NCI-H128 (cell line): ENCODE measurements around the gene ZCCHC14.
"Not testable (repeated sequence)": the region's sequence is repeated elsewhere in the genome, so short reads cannot be mapped to it uniquely, and the experiment has no call there.

Experiments used
- DNase-seq: peaks from one replicate; lab custom pipeline; 2025; ENCODE audit not compliant: unreplicated experiment; lab: John Stamatoyannopoulos, UW

ZCCHC14 gene

DNA sequence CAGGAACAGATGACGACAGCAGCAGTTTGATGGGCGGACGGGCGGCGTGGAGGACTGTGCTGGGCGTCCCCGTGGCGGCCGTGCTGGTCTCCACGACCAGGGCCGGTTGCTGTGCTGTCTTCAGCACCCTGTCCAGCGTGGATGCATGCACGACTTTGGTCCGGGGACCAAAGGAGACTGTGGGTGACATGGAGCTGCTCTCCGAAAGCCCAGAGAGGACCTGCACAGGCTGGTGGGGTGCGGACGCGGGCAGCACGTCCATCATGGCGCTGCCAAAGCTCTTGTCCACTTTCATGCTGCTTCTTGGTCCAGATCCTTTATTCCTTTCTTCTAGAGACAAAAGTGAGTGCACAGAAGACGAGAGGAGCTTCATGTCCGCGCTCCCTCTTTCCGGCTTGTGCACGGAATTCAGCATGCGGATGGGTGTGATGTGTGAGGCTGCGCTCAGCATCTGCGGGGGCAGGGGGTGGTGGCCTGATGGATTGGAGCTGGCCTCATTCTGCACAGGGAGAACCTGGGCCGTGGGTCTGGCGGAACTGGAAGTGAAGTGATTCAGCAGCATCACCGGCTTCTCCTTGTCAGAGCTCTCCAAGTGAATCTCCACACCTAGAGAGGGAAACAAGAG lies 80.3 kb downstream of the ZCCHC14 start:
- DNase-seq = no peak

DNA sequence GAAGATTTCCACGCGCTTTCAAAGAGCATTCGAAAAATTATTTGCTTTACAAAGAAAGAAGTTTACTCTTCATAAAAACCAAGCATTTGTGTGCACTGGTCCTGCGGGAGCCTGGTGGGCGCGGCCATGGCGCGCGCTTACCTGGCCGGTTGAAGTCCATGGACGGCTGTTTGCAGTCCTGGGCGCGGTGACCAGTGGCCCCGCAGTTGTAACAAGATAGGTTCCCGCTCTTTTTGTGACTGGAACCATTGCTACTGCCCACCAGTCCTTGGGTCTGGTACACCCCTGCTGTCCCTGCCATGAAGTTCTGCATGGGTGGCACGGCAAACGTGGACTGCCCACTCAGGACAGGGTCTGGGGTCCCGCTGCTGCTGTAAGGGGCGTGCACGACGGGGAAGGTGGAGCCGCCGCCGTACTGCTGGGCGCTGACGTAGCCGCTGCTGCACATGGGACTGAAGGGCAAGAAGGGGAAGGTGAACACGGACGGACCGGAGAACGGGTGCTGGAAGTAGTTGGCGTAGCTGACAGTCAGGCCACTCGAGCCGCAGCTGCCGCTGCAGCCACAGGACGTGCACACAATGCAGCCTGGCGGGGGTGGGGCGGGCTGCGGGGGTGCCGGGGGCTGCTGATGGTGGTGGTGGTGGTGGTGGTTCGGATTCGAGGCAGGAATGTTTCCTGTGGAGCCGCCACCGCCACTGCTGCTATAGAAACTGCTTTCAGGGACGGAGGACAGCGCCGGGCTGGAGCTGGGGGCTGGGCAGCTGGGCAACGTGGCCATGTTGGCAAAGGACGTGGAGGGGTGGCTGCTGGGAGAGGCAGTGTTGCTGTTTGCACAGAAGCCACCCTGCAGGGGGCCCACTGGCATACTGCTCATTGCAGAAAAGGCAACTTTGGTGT lies 81.2 kb downstream of the ZCCHC14 start:
- DNase-seq = no peak

DNA sequence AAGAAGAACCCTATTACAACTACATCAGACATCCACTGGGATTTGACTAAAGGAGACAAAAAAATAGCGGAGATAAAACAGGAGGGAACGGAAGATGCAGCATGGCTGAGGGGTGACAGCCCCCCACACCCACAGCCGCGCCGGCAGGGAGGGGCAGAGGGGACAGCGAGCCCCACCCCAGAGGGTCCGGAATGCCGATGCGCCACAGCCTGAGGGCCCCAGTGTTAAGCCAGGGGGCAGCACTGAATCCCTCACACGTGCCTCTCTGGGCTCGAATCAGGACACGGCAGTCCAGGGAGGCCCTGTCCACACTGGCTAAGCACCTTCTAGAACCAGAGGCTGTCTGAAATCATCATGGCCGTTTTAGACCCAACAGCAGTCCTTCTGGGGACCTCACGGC lies 81.9 kb downstream of the ZCCHC14 start:
- no peak for DNase-seq

DNA sequence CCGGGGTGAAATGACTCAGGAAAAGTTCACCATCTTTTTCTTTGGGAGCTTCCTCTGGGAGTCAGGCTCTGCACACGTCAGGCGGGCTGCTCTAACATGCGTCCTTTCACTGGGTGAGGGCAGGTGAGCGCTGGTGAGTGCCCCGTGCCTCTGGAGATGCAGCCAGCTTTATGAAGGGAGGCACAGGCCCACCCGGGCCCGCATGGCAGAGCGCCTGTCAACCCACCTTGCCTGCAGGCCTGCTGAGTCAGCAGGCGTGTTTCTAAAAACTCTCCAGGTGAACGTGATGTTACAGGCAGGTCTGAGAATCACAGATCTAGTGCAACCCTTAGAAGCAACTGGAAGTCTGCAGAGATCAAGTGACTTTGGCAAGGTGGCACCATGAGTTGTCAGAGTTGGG lies 82.3 kb downstream of the ZCCHC14 start:
- no peak for DNase-seq

DNA sequence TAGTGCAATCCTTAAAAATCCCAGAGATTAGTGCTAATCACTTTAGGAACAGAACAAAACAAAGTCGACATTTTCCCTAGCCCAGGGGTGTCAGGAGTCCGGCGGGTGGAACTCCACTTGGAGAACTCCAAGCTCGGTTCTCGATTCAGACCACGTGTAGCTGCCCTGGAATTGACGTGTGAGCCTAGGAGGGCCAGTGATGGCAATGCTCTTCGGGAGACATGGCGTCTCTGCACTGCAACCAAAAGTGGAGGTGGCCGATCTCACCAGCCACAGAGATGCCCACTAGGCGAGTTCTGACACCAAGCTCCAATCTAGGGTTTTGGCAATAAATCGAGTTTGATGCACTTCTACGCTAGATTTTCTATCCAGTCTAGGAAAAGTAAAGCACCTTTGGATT lies 83.0 kb downstream of the ZCCHC14 start:
- DNase-seq = no peak

DNA sequence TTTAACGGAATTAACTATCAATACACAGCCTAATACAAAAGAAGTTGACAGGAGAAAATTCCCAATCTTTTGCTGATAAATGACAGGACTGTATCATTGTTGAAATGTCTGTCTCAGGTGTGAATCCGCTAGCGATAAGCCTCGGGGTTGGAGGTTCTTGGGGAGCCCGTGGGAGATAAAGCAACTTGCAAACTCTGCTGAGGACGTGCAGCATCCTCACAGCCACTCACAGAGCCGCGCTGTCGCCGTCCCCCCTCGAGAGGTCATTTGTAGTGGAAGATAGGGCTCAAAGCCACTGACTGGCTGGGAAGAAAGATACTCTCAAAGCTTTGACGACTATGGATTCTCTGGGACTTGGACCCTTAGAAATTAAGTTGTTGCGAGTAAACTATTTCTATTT lies 83.7 kb downstream of the ZCCHC14 start:
- no peak for DNase-seq

DNA sequence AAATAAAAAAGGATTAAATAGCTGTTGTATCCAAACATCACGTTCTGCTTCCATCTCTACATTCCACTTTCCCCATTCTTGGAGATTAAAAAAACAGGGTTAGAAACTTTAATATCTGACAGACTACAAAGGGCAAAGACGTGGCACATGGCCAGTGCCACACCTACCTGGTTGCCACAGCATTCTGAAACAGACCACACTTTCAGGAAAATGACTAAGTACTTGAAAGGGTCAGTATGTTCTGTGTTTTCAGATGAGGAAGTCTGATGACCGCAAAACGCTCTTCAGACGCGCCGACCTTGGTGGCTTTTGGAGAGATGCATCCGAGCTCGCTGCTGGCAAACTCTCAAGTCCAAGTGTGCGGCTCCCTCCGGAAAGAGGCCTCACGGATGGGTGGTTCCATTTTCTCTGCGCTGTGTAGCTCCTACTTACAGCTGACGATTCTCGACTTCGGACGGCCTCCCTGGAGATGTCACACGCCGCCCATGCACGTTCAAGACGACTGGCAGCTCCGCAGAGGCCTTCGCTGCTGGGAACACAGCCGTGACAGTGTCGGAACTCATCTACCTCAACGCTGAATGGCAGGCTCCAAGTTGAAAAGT lies 85.2 kb downstream of the ZCCHC14 start:
- DNase-seq = no peak

DNA sequence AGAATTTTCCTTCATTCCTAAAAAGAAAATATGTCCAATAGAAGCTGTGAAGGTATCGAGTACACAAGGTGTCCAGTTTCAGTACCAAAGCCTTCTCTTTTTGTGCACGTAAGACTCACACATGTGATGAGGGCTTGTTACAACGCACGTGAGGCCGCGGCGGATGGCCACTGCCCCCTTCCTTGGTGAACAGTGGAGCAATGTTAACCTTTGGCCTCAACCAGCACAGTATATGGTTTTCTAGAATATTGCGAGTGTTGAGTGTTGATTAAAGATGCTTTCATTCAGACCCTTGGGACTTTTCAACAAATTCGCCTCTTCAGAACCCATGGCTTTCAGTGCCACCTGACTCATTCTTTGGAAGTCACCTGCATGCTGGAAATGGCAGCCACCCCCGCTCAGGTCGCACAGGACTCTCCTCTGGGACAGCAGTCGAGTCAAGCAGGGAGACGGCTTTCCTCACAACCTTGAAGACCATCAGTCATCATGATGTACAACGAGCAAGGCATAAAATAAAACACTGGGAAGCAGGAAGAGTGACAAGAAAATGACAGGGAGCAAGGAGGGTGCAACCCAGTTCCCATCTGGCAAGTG lies 86.2 kb downstream of the ZCCHC14 start:
- DNase-seq = no peak

DNA sequence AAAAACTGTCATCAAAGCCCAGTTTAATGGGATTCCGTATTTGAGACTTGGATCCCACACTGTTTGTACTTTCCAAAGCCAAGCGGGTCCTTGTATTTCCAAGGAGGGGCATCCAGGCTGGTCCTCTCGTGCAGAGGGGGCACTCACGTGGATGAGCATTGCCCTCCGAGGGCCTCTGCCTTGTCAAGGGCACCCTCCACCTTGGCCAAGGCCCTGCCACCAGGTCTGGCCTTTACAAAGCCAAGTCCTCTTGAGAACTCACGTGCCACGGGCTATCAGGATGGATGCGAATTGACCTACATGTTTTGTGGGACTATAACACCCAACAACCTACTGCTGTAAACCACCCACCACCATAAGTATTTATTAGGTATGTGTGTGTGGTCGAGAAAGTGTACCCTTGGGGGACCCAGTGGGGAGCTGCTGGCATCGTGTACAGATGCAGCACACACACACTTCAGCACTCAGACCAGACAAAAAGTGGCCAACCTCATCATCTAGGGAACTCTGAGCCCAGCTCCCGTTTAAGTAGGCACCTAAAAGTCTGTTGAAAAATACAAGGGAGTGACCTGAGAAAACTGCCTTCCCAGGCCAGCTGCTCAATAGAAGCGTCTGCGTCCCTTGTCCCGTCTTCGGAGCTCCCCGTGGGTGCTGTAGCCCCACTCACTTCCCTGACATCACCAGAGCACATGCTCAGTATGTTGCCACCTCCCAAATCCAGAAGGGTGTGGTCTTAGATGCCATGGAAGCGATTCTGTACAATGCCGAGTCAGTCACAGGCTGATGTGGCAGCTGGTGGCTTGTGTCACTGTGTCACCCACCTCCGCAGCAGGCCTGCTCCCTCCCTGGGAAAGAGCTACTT lies 87.8 kb downstream of the ZCCHC14 start:
- DNase-seq = no peak

DNA sequence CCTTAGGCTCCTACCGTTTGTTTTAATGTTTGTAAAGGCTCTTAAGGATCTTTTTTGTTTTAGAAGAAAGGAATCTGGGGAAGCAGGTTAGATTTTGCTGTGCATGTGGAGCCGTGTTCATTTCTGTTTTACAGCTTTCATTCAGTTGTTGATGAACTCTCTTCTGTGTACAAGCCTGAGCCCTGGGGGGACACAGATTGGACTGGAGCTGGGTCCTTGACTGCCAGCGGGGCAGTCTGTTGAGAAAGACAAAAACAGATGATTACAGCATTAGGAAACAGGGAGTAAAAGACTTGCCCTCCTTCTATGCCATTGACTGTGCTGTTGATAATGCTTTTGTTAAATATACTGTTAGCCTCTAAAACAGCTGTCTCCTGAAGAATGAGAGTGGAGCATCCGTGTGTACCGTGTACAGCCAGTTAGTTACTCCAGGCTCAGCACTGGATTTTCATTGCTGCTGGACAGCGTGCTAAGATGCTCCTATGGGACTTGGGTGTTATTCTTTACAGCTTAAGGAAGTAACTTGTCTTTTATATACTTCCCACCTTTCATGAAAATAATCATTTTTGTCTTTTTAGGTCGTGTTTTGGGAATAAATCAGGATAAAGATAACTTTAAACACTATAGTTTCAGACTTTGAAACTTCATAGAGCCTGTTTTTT lies 97.5 kb downstream of the ZCCHC14 start:
- no peak for DNase-seq

DNA sequence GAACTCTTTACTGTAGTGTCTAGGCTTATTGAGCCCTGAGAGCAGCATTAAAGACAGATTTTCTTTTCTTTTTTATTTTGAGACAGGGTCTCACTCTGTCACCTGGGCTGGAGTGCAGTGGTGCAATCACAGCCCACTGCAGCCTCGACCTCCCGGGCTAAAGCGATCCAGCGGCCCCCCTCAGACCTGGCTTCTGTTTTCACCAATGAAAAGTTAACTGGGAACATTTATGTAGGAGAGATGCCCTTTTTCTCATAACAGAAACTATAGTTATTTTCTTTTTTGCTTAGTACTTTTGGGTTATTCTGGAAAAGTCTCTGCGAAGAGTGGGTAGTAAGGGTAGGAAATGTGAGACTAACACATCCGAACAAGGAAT lies 99.2 kb downstream of the ZCCHC14 start:
- no peak for DNase-seq

DNA sequence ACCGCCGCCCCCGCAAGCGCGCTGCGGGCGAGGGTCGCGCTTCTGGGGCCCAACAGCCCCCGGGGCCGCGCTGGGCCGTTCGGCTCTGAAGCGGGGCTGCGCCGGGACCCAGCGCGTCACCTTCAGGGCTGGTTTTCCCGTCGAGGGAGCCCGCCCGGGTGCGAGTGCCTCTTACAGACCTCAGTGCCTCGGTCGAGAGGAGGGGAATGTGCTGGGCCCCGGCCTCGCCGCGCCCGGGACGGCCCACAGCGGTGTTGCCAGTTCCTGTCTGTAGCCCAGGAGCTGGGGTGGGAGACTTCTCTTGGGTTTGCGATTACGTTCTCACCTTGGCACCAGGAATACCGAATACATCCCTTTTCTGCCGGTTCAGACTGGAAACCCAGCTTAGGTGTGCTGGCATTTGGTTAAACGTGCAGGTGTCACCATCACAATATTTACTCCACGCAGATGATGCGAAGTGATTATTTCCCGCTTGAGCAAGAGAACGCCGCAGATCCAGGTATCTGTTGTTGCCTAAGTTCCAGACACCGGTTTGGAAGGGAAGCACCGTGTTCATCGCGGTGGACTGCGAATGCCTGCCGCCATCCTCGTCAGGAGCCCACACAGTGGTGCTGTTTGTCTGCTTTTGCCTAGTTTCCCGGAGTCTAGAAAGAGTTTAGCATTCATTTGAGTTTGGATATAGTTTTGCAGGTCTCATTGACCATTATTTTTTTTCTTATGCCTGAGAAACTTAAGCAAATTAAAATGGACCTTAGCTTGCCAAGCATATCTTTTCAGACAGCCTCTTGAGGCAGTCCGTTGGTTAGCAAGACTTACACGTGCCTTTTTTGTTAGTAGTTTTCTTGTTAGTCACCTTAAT lies 99.8 kb downstream of the ZCCHC14 start:
- no peak for DNase-seq

DNA sequence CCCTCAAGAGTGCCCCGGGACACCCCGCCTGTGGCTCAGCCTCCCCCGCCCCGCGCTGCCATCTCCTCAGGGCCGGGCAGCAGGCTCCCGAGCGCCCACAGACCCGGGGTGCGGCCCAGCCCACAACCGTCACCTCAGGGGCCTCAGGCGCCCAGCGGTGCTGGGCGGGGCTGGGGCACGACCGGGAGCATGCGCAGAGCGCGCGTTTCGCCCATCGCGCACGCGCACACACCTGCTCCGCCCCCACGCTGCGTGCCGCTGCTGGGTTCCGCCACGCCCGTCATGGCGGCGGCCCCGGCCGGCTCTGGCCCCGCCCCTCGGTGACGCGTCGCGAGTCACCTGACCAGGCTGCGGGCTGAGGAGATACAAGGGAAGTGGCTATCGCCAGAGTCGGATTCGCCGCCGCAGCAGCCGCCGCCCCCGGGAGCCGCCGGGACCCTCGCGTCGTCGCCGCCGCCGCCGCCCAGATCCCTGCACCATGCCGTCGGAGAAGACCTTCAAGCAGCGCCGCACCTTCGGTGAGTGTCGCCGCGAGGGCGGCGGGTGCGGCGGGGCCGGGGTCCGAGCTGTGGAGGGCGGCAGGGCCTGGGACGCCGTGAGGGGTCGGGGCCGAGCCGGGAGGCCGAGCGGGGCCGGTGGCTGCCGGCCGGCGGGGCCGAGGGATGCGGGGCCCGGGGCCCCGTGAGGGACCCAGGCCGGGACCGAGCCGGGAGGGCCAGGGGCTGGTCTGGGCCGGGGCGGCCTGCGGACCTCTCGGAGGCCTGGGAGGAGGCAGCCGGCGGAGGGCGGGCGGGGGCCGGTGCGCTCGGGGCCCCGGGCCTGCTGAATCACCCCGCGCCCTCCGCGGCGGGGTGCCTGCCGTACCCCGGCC lies 100.6 kb downstream of the ZCCHC14 start, which contains the start of gene MAP1LC3B:
MAP1LC3B (plus strand) TSS at position 387 of the 871 bp plus-strand sequence; CDS start at position 479, 92 bp downstream.
- DNase-seq = peak; percentile 86

DNA sequence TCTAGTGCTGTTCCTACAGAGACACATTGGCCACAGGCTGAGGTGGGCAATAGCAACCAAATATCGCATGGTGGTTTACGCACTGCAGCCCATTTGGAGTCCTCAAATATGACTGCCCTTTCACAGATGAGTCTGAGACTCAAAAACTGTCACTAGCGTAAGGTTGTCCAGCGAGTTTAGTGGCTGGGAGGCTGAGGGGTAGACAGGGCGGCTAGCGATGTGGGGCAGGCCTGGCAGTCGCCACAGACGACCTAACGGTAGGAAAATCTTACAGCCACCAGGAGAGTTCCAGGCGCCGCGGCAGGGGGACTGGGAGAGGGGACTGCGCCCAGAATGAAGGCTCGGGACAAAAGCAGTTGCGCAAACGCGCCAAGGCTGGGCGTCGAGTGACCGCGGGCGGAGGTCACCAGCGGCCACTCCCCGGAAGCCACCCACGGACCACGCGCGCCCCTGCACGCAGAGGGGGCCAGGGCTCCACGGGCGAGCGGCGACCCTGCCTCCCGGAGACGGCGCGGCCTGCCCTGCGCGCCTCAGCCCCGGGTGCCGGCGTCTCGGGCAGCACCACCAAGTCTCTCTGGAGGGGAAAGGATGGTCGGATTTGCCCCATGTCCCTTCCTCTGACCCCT lies 101.4 kb downstream of the ZCCHC14 start:
- DNase-seq = no peak

DNA sequence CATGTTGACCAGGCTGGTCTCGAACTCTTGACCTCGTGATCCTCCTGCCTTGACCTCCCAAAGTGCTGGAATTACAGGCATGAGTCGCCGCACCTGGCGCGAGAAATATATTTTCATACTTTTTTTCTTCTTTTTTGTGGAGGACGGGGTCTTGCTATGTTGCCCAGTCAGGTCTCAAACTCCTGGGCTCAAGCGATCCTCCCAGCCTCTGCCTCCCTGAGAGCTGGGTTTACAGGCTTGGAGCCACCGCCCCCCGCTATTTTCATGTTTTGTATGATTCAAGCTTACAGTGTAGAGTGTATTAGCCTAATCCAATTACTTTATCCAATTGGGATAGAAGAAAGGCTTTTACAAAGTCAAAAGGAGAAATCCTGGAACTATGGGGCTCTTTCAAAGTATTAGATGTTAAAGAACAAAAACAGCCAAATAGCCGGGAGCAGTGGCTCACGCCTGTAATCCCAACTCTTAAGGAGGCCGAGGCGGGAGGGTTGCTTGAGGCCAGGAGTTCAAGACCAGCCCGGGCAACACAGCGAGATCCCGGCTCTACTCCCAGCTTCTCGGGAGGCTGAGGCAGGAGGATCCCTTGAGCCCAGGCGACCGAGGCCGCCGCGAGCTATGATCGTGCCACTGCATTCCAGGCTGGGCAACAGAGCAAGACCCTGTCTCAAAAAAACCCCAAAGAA lies 102.0 kb downstream of the ZCCHC14 start:
- no peak for DNase-seq

DNA sequence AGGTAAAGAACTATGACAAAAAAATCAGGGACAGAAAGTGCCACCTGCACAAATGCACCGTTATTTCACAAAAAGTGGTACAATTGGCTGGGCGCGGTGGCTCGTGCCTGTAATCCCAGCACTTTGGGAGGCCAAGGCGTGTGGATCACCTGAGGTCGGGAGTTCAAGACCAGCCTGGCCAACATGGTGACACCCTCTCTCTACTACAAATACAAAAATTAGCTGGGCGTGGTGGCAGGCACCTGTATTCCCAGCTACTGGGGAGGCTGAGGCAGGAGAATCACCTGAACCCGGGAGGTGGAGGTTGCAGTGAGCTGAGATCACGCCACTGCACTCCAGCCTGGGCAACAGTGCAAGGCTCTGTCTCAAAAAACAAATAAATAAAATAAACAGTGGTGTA lies 102.9 kb downstream of the ZCCHC14 start:
- DNase-seq = not testable (repeated sequence)

DNA sequence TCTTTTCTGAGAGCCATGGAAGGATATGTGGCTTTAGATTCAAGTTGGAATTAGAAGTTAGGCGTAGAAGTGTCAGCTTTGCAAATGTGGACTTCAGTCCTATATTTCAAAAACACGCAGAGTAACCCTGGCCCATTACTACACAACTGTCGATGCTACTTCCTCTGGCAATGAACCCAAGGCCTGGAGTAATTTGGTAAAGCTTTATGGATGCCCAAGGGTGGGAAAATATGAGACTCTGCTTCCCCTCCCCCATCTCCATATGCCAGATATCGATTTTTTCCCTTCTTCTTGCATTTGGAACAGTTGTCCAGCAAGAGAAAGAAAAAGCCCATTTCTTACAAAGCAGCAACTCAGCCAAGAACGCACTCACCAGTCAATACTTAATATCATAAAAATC lies 103.6 kb downstream of the ZCCHC14 start:
- DNase-seq = no peak
